Spleen (tissue), 11 donors: Measurements from ENCODE around the gene CXADR. TPM values are rescaled to one million over a fixed set of nuclear protein-coding genes. Genes with fewer than 3 reads are reported as not detected.
"Not testable (repeated sequence)": the region's sequence is repeated elsewhere in the genome, so short reads cannot be mapped to it uniquely, and the experiment has no call there.

Experiments used
- DNase-seq: peaks from one replicate; pipeline ENCODE4 v3.0.0-alpha.2; 2020
- H3K27ac ChIP-seq, 8 donors: fragments of 200-600 bp; sonication (generic) in 7 of 8; 1 replicate in 4 of 8; 2 replicates in 4 of 8; pipeline versions ENCODE4 v1.5.0 to v1.8.0; 2016 to 2021; ENCODE audit warnings: inconsistent platforms in 4 of 8, mild to moderate bottlenecking in 4 of 8, moderate library complexity in 1 of 8
- H3K27me3 ChIP-seq, 7 donors: fragments of 200-600 bp; sonication (generic) in 6 of 7; replicated peaks in 1 of 7; 1 replicate in 4 of 7; 2 replicates in 3 of 7; pipeline versions ENCODE4 v1.5.0 to v1.8.0; 2016 to 2021; ENCODE audit warnings: inconsistent platforms in 3 of 7, mild to moderate bottlenecking in 1 of 7
- H3K36me3 ChIP-seq, 6 donors: fragments of 200-600 bp; sonication (generic) in 5 of 6; 1 replicate in 4 of 6; 2 replicates in 2 of 6; pipeline versions ENCODE4 v1.5.0 to v1.8.0; 2016 to 2021; ENCODE audit warnings: inconsistent platforms in 2 of 6
- H3K4me1 ChIP-seq, 6 donors: fragments of 200-600 bp; sonication (generic) in 5 of 6; 1 replicate in 3 of 6; 2 replicates in 3 of 6; pipeline versions ENCODE4 v1.5.0 to v1.8.0; 2016 to 2021; ENCODE audit warnings: inconsistent platforms in 3 of 6
- H3K4me3 ChIP-seq, 8 donors: fragments of 200-600 bp; sonication (generic) in 7 of 8; 1 replicate in 4 of 8; 2 replicates in 4 of 8; pipeline versions ENCODE4 v1.5.0 to v1.8.0; 2016 to 2021; ENCODE audit warnings: inconsistent platforms in 4 of 8, mild to moderate bottlenecking in 4 of 8, moderate library complexity in 2 of 8
- H3K9me3 ChIP-seq, 8 donors: fragments of 200-600 bp; sonication (generic) in 7 of 8; 1 replicate in 4 of 8; 2 replicates in 4 of 8; pipeline versions ENCODE4 v1.5.0 to v1.8.0; 2016 to 2021; ENCODE audit warnings: inconsistent platforms in 4 of 8
- CTCF ChIP-seq, 11 experiments: fragments of 200-600 bp in 7 of 11; fragments of 450-650 bp in 4 of 11; sonication (generic) in 4 of 11; IDR thresholded peaks in 8 of 11; conservative IDR thresholded peaks in 3 of 11; 1 replicate in 7 of 11; 2 replicates in 4 of 11; pipeline versions ENCODE4 v1.4.0 to v1.8.0; 2016 to 2021; ENCODE audit warnings: antibody characterized with exemption in 11 of 11, inconsistent platforms in 4 of 11, mild to moderate bottlenecking in 1 of 11
- POLR2A ChIP-seq, 3 donors: fragments of 450-650 bp; IDR thresholded peaks; one replicate each; pipeline ENCODE4 v1.5.1; 2017; ENCODE audit warnings: antibody characterized with exemption in 3 of 3, mild to moderate bottlenecking in 1 of 3
- POLR2AphosphoS5 ChIP-seq, 3 donors: sonication (generic); formaldehyde crosslinking; IDR thresholded peaks; one replicate each; pipeline ENCODE4 v1.5.1; 2017; ENCODE audit warnings: antibody characterized with exemption in 3 of 3
- WGBS, 5 donors: extraction: QIAGEN DNeasy Blood & Tissue Kit in 3 of 5; methylation state at CpG; one replicate each; pipeline versions ENCODE4 v1.1.5 to v1.1.7; 2013 to 2018; 5-methylcytosine and 5-hydroxymethylcytosine counted together
- intact Hi-C: fragments of 100-400 bp; cut with DNase I; formaldehyde crosslinking; loops from one replicate; pipeline ENCODE4 v1.15.0; 2023; ENCODE audit warnings: low total_unique reads
- polyA plus RNA-seq, 3 donors: library from polyadenylated mRNA; stranded (reverse); fragments of 200-250 nt; gene quantifications; one replicate each; pipeline ENCODE4 v1.2.1, GENCODE V29; 2013
- total RNA-seq, 7 donors: library from RNA; depleted of rRNA in 3 of 7; stranded (reverse); fragments of >200 nt in 3 of 7; fragmentation: NEBNext Ultra II Directional in 4 of 7; extraction: Animal tissue kit (Norgen Biotek cat#: 25700) in 4 of 7; gene quantifications; one replicate each; pipeline versions ENCODE4 v1.1.0 to v1.2.1, GENCODE V29; 2016 to 2021
- donor health status: healthy with polysubstance abuse.
- donor health status: DM: no; HTN: no; CAD: no; lungs with moderate emphysema.
- donor health status: DM: no; HTN: no; CAD: no.
- donor health status: Bipolar disorder and iron deficiency.
- donor health status: healthy.
- donor health status: DM: no; HTN: no; CAD: no.
- donor health status: DM: yes; HTN: yes; CAD: no.

CXADR gene
- total and polyA plus RNA-seq, 10 donors, result 0.11 to 10.7 (median 2.8) TPM

- no peak for DNase-seq
- TF ChIP-seq POLR2AphosphoS5 (IDR thresholded peaks at IDR 0.05) (no peak), CTCF (IDR thresholded peaks at IDR 0.05 in 8 of 11, conservative IDR thresholded peaks at IDR 0.05 in 3 of 11) (no peak), POLR2A (IDR thresholded peaks at IDR 0.05) (no peak)
- Histone ChIP-seq H3K27ac (no peak overlapping the region), H3K9me3 (no peaks in the 10 kb centered on the region), H3K27me3 (no peaks in the 10 kb centered on the region), H3K36me3 (no peaks in the 10 kb centered on the region), H3K4me1 (no peaks in the 10 kb centered on the region), H3K4me3 (no peak overlapping the region)
- intact Hi-C loops, result no loop called here
These were observed 24.2 kb upstream of the CXADR start for GRCh38 chr21:17488620-17489019.

GRCh38 chr21:17489565-17489964 lies 23.3 kb upstream of the CXADR start:
- H3K4me3 ChIP-seq, H3K36me3 ChIP-seq, H3K27me3 ChIP-seq, DNase-seq, intact Hi-C loops, H3K4me1 ChIP-seq, H3K9me3 ChIP-seq, H3K27ac ChIP-seq: not testable (repeated sequence)
- 80 to 97% (median 87%) methylated on average over 3 of the region's 3 CpGs for WGBS, 5 donors

- no peaks in the 10 kb centered on the region for H3K9me3 ChIP-seq
- intact Hi-C loops, result no loop called here
- WGBS, 5 donors, result 30 to 45% (median 42%) methylated on average over 7 of the region's 7 CpGs
- H3K36me3 ChIP-seq, result no peaks in the 10 kb centered on the region
- H3K27ac ChIP-seq, result no peak overlapping the region
- H3K27me3 ChIP-seq, result no peaks in the 10 kb centered on the region
- H3K4me1 ChIP-seq, result no peaks in the 10 kb centered on the region
- TF ChIP-seq POLR2A (IDR thresholded peaks at IDR 0.05) (no peak), CTCF (IDR thresholded peaks at IDR 0.05 in 8 of 11, conservative IDR thresholded peaks at IDR 0.05 in 3 of 11) (no peak), POLR2AphosphoS5 (IDR thresholded peaks at IDR 0.05) (no peak)
- DNase-seq, result no peak
- no peak overlapping the region for H3K4me3 ChIP-seq
These were observed 21.0 kb upstream of the CXADR start for GRCh38 chr21:17491716-17492414.

GRCh38 chr21:17492415-17493168 lies 20.3 kb upstream of the CXADR start:
- H3K36me3 ChIP-seq, result no peaks in the 10 kb centered on the region
- intact Hi-C loops, result no loop called here
- no peaks in the 10 kb centered on the region for H3K4me1 ChIP-seq
- H3K27me3 ChIP-seq, result no peaks in the 10 kb centered on the region
- no peak overlapping the region for H3K27ac ChIP-seq
- no peak for TF ChIP-seq POLR2AphosphoS5 (IDR thresholded peaks at IDR 0.05)
- WGBS, 5 donors, result 80 to 86% (median 81%) methylated on average over 6 of the region's 6 CpGs
- H3K4me3 ChIP-seq, result no peak overlapping the region
- no peak for DNase-seq
- no peaks in the 10 kb centered on the region for H3K9me3 ChIP-seq

- DNase-seq, result no peak
- Histone ChIP-seq H3K27ac (no peak overlapping the region), H3K9me3 (no peaks in the 10 kb centered on the region), H3K36me3 (no peaks in the 10 kb centered on the region), H3K4me1 (no peaks in the 10 kb centered on the region), H3K27me3 (no peaks in the 10 kb centered on the region), H3K4me3 (no peak overlapping the region)
- intact Hi-C loops, result no loop called here
- 80 to 96% (median 84%) methylated on average over 3 of the region's 3 CpGs for WGBS, 5 donors
- TF ChIP-seq POLR2A (IDR thresholded peaks at IDR 0.05), result no peak
- TF ChIP-seq CTCF (IDR thresholded peaks at IDR 0.05 in 8 of 11, conservative IDR thresholded peaks at IDR 0.05 in 3 of 11), result no peak
- TF ChIP-seq POLR2AphosphoS5 (IDR thresholded peaks at IDR 0.05), result no peak
These were observed 18.8 kb upstream of the CXADR start for GRCh38 chr21:17494051-17494450.
